HG02798 (cell line): ENCODE data around the gene CFAP92.

Source experiments
- ATAC-seq: cut with Tn5 transposase; IDR thresholded peaks from one replicate; pipeline ENCODE4 v1.9.1; 2021; ENCODE audit warnings: mild to moderate bottlenecking; ENCODE audit not compliant: unreplicated experiment, poor library complexity

CFAP92 gene

DNA sequence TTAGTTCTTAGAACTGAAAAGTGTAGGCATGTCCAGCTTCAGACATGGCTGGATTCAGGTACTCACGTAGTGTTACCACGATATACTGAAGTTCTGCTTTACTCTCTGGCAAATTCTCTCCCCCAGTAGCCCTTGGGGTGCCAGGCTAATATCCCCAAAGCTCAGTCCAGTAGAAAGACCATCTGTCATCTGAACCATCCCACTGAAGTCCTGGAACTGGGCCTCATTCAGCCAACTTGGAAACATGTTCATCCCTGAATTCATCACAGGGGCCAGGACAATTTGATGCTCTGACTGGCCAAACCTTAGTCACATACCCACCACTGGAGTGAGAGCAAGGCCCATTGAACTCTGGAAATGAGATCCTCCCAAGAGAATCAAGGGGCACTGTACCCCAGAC lies 15.4 kb upstream of the CFAP92 start:
- no peak for ATAC-seq

DNA sequence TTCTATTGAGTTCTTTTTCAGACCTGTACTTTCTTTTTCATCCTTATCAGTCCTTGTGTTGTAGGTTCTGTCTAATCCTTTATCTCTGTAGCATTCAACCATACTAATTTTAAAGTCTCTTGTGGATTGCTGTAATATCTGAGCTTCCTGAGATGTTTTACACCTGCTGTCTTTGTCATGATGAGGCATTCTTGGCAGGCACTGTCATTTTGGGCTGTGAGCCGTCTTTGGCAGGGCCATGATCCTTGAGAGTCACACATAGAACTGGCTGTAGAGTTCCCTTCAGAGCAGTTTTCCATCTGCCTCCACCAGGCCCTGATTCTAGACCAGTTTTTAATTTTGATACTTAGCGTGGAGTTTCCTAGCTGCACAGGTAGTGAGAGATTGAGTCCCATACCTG lies 13.9 kb upstream of the CFAP92 start:
- ATAC-seq = no peak

DNA sequence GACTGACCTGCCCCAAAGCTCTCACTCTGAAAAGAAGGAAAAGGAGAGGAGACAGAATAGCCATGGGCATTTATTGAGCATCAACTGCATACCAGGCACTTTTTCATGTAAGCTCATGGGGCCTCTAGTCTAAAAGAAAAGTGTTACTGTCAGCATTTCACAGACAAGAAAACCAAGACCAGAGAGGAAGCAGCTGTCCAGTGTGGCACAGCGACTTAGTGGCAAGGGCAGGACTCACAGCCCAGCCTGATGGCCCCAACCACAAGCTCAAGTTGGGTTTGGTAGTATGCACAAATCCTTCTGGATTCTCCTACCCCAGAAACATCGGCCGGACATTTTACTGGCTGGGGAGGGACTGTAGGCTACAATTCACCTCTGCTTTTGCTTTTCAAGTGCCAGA lies 13.0 kb upstream of the CFAP92 start:
- ATAC-seq = no peak

DNA sequence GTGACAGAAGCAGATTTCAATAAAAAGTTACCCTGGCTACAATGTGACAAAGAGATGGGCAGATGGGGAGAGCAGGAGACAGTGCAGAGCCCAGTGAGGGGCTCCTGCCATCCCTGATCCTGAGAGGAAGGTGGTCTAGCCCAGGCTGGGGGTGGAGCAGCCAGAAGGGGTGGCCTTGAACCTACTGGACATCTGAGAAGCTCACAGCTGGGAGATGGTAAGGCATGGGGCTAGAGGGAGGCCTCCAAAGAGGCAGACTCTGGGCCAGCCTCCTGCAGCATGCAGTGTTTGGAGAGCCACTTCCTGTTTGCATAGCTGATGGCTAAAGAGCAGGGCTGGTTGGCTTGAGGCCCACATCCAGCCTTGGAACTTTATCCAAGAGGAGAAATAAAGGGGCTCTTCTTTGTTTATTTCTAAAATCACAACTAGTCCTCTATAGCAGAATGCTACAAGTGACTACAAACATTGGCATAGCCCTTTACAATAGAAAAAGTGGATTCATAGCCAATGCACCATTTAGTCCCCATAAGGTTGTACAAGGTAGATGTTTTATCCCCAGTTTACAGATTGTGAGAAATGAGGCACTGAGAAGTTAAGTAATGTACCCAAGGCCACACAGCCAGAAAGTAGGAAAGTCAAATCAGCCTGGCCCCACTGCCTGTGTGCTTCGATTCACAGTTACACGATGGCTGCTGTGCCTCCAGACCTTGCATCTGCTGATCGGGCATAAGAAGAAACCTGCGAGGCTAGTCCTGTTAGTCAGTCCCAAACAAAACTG lies 11.8 kb upstream of the CFAP92 start:
- ATAC-seq = no peak

DNA sequence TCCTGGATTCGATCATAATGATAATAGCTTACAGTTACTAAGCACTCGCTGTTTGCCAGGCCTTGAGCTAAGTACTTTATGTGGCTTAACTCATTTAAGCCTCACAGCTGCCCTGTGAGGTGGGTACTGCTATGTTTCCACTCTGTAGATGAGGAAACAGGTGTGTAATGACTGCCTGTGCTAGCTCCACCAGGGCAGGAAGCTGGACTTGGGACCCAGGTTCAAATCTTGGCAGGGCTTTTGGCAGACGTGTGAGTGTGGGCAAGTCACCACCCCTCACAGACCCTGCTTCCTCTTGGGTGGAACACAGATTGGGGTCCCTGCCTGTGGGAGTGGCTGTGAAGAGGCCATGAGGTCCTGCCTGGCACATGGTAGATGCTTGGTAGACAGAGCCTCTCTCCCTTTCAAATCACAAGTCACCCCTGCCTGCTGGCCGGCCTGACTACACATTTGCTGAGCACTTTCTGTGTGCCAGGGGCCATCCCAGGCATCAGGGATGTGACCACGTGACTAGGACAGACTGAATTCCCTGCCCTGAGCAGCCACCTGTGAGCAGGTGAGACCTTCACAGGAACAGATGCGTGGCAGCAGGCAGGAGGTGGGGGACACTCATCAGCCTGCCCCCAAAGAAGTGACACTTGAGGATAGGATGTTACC lies 10.9 kb upstream of the CFAP92 start:
- no peak for ATAC-seq

DNA sequence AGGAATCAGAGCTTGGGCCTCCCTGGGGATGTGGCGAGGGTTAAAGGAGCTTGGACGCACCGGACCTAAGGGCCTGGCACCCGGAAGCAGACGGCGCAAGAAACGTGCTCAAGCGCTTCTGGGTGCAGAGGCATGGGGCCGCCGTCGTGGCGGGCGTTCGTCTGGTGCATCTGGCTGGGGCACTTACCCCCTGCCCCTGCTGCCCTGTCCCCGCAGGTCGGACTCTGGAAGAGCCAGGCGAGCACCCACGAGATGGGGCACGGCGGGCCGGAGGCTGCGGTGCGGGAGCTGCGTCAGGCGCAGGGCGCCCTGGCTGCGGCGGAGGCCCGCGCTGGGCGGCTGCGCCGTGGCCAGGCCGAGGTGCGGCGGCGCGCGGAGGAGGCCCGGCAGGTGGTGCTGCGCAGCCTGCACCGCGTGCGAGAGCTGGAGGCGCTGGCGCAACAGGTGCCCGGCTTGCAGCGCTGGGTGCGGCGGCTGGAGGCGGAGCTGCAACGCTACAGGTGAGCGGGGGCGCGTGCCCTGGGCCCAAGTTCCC lies 9.8 kb upstream of the CFAP92 start:
- no peak for ATAC-seq

DNA sequence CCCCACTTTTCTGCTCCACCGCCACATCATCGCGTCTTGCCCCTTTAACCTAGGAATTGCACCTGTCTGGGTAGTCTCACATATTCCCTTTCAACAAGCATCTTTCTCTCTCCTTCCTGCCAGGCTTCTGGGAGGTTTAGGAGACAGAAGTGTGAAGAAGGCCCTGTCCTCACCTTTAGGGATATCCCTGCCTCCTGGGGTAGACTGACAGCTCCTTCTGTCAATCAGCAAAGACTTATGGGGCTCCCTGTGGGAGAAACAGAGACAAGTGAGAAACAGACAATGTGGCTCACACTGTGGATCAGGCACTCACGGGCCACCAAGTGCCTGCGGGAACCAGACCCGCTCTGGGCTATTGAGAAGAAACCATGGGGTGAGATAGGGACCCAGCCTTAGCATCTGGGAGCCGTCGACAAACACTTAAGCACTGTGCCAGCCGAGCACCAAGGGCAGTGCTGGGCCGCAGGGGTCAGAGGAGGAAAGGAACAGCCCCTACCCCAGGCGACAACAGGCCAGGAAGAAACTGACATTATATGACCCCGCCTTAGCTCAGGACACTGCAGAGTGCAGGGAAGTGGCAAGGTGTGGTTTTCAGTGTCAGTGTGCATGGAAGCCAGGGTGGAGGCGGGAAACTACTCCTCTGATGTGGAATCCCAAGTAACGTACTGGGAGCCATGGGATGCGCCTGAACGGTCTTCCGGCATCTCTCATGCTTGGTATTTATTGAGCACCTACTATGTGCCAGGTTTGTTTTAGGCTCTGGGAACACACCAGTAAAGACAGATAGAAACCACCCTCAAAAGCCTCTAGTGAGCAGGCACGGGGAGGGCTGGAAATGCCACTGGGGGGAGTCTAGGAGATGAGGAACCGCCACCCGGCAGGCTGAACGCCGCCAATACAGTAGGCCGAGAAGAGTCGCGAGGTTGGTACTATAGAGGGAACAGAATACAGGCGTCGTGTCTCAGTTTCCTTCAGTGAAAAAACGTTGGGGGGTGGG lies 9.0 kb upstream of the CFAP92 start:
- ATAC-seq = no peak

DNA sequence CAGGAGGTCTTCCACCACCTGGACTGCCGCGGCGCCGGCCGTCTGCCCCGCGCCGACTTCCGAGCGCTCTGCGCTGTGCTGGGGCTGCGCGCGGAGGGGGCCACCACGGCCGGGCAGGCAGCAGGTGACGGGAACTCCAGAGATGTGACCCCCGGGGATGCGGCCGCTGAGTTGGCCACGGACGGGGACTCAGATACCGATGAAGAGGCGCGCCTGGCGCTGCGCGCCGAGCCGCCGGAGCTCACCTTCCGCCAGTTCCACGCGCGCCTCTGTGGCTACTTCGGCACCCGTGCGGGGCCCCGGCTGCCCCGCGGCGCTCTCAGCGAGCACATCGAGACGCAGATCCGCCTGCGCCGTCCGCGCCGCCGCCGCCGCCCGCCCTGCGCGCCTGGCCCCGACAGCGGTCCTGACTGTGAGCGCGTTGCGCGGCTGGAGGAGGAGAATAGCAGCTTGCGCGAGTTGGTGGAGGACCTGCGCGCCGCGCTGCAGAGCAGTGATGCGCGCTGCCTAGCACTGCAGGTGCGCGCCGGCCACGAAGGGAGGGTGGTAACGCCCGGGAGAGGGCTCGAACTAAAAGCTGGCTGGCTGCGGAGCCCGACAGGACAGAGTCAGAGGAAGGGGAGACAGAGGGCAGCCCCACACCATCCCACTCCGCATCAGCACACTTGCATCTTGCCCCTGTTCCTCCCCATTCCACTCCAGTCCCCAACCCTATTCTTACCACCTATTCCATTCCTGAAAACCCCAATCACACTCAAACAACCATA lies 8.1 kb upstream of the CFAP92 start:
- ATAC-seq = no peak

DNA sequence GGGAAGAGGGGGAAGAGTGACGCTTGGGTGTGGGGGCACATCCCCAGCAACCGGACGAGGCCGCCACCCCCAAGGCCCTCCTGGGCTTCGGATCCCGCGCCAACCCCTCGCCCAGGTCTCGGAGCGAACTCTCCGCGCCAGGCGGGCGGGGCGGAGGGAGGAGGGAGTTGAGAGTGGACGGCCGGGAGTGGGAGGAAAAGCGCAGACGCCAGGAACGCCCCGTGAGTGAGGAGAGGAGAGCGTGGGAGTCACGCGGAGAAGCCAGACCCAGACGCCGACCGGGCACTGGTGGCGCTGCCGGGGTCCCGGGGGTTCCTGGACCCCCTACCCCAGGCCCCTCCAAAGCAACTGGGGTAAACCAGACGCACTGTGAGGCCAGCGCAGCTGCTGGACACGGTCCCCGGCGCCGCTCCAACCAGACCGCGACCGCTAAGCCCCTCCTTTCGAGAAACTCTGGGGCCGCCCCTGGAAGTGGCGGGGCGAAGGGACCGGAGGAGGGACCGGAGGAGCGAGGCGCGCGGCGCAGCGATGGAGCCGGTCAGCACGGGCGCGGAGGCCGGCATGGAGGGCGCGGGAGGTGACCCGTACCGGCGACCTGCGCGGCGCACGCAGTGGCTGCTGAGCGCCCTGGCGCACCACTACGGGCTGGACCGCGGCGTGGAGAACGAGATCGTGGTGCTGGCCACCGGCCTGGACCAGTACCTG lies 7.4 kb upstream of the CFAP92 start, which contains the start of gene EFCC1:
Gene EFCC1 (plus strand): TSS at position 204 of the 705 bp plus-strand sequence. CDS start 325 bp downstream, at position 529.
- no peak for ATAC-seq

DNA sequence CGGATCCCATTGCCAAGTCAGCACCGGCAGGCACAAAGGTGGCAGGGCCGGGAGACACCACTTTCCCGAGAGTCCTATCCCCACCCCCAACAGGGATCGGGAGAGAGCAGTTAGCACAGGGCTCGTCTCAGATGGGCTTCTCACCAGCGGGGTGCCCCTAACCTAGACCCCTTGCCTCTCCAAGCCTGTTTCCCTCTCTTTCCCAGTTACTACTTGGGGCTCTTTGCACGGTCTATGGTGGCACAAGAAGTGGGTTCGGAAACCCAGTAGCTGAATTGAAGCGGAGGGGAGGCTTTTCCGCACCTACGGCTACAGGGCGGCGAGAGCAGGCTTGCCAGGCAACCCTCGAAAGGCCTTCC lies 6.8 kb upstream of the CFAP92 start:
- ATAC-seq = no peak

DNA sequence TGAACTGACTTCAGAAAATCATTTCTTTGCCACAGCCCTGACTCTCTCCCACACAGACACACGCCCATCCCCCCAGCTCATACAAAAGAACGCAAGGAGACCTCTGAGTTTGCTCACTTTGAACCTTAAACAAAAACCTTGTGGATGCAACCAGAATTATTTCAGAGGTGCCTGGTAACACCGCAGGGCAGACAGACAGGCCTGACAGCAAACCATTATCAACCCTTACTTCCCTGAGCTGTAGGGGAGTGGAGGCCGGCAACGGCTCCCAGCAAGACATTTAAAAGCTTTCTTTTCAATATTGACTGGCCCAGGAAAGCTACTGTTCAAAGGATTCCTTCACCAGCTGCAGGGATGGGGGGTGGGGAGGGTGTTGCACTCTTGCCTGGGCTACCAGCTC lies 5.2 kb upstream of the CFAP92 start:
- no peak for ATAC-seq

DNA sequence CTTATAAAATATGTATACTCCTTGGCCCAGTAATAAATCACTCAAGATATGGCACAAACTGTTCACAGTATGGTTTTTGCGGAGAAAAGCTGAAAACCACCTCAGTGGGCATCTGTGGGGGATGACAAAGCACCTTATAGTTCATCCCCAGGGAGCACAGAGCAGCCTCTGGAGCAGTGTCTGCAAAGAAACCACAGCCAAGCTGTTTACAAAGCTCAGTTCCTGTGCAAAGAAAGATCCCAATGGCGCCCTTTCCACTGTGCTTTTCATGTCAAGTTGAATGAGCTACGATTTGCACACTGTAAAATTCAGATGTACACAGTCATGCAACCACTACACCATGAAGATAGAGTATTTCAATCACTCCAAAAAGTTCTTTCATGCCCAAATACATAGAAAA lies 4.7 kb upstream of the CFAP92 start:
- ATAC-seq = no peak

DNA sequence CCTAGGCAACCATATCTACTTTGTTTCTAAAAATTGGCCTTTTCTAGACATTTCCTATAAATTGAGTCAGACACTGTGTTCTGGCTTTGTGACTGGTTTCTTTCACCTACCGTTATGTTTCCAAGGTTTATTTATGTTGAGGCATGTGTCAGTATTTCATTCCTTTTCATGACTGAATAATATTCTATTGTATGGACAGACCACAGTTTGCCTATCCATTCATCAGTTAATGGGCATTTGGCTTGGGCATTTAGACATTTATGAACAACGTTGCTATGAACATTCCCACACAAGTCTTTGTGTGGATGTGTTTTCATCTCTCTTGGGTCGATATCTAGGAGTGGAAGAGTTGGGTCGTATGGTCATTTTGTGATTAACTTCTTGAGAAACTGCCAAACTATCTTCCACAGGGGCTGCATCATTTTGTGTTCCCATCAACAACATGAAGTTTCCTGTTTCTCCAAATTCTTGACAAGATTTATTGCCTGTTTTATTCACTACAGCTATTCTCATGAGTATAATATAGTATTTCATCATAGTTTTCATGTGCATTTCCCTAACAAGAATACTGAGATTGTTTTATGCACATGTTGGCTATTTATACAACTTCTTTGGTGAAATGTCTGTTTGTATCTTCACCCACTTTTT lies 3.7 kb upstream of the CFAP92 start:
- ATAC-seq = no peak

DNA sequence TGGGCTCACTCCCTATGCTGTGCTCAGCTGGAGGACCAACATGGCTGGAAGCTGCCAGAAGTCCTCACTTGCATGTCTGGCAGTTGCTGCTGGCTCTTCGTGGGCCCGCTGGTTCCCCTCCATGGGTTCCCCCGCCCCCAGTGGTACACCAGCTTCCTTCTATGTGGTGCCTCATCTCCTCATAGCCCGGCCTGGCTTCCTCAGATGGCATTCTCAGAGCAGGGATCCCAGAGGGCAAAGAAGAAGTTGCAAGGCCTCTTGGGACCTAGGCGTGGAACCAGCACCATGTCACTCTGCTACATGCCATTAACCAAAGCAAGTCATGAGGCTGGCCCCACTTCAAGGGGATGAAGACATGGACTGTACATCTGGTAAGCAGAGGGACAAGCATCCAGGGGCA lies 2.9 kb upstream of the CFAP92 start:
- no peak for ATAC-seq

DNA sequence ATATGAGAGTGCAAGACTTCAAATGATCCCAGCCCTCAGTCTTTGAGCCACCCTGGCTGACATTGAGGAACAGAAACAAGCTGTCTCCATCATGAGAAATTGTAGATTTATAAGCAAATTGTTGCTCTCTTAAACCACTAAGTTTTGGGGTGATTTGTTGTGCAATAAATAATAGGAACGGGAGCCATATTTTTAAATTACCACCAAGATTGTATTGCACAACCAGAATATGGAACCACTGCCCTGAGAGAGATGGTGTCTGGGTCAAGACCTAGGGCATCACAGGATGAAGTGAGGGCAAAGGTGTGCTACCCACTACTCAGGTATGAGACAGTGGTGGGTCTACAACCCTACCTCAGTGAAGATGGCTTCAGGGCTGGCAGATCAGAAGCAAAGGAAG lies 2.3 kb upstream of the CFAP92 start:
- no peak for ATAC-seq

DNA sequence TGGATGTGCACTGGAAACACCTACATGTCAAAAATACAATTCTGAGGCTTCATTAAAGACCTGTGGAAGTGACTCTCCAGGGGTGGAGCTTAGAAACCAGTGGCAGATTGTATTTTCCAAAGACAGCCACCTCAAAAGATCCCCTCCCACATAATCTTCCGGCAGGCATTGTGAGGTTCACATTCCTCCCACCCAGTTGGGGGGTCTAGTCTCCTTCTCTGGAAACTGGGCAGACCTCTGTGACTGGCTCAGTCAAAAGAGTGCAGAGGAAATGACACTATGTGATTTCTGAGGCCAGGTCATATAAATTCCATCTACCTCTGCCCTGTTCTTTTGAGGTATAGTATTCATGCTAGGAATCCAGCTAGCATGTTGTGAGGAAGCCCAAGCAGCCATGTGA lies 1.9 kb upstream of the CFAP92 start:
- no peak for ATAC-seq

DNA sequence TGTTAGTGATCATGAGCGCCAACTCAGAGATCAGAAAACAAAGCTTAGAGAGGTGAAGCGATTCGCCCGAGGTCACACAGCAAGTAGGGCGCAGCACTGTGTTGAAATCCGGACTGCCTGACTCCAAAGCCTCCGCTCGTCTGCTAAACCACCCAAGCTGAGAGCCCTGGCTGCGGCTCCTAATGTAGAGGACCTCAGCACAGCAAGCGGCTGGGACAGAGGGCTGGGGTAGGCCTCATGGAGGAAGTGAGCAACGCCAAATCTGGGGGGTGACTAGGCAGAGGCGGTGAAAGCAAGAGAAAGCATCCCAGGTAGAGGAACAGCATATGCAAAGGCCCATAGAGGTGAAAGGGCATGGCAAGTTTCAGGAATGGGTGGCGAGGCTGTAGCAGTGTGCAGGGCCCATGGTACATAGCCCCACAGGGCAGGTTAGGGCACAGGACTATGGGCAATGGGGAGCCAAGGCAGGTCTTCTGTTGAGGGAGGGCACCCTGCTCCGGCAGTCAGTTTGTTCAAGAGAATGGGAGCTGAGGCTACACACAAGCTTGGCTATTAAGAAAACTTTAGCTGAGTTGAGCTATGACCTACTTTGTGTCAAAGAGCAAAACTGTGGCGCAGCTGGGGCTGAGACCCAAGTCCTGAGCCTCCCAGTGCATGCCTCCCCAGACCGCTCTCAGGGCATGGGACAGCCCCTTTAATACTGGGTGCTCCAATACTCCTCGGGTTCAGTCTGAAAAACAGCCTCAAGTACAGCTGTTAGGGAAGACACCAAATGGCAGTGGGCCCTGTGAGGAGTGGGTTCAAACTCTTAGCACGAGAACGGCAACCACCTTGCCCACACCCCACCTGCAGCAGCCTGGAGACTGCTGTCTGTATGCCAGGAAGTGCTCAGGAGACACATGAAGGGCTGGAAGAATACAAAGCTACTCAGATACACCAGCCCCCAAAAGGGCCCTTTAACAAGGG lies 988 bp upstream of the CFAP92 start:
- ATAC-seq = no peak

DNA sequence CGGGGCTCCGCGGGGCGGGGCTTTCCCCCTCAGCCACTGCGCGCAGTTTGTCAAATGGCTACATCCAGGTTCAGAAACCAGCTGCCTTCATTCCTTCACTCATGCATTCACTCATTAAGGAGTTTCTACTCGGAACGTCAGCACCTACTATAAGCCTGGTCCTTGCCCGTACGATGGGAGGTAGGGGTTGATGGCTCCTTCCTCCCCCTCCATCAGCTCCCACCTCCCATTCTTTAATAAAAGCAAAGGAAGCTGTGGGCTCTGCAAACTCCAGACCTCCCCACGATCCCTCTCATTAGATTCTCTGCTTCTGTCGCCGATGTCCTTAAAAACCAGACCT lies 267 bp upstream of the CFAP92 start:
- ATAC-seq = no peak
